HEK293T (cell line): ENCODE results near the gene SLC25A13.

Experiments used
- ARNT ChIP-seq: fragments of 450-650 bp; IDR thresholded peaks from 2 replicates; pipeline ENCODE4 v1.6.1; 2017; ENCODE audit warnings: mild to moderate bottlenecking
- FOXM1 ChIP-seq: fragments of 450-650 bp; IDR thresholded peaks from 2 replicates; pipeline ENCODE4 v1.6.1; 2017; ENCODE audit warnings: mild to moderate bottlenecking, borderline replicate concordance
- PKNOX1 ChIP-seq: fragments of 450-650 bp; IDR thresholded peaks from 2 replicates; pipeline ENCODE4 v1.6.1; 2016
- SP1 ChIP-seq: fragments of 450-650 bp; IDR thresholded peaks from 2 replicates; pipeline ENCODE4 v1.6.1; 2017

DNA sequence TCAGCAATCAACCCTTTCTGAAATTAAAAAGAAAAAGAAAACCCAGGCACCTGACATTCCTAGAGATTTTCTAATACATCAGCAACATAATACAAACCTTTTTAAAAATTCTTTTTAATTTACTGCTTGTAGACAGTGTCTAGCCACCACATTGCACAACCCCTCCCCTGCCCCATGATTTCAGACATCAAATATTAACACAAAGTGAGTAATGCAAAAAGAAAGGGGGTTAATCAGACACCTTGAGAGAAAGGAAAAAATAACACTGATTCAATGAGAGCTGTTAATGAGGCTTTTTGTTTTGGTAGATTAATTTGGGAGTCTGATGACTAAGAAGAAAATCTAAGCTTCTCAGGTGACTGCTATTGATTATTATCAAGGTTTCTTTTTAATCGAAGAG lies 55.3 kb downstream of the SLC25A13 start:
- TF ChIP-seq PKNOX1 (no peak), SP1 (no peak), FOXM1 (no peak), ARNT (no peak)
